ENCODE data around the gene BMPR1A.
"Not testable (repeated sequence)": the region's sequence is repeated elsewhere in the genome, so short reads cannot be mapped to it uniquely, and the experiment has no call there.

The BMPR1A gene

DNA sequence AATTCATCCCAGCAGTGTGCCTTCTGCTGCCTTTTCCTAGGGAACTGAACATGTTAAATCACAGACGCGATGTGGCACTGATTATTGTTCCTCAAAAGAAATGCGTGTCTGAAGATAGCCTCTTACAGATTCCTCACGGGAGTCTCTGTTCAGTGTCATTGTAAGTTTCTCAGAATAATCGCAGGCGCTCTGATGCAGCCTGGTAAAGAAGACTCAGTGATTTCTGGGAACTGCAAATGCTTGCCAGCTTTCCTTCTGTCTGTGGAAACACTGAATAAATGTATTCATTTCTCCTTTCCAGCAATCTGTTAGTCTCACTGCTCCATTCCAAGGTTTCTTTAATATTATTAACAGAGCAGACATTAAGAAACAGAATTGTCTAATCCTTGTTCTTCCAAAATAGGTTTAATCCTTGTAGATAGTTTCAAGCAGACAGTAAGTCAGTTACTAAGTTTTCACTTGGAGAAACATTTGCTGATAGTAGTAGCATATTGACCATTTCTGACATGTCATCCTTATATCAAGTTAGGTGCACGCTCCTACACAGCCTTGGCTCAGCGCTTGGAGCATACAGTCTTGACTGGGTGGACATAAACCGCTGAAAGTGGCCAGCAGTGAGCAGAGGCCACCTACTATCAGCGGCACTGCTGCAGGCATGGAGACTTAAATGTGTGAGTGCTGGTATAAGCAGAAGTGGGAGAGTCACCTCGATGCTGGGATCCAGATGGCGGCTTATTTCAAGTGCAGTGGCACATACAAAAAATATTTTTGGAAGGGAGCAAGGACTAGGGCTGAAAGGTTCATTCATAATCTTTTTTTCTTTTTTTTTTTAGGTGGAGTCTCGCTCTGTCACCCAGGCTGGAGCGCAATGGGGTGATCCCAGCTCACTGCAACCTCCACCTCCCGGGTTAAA is 173.3 kb downstream of the BMPR1A start:
- no peak overlapping the region for H3K27ac Mint-ChIP-seq
- H3K9me3 Mint-ChIP-seq = no peaks in the 10 kb centered on the region

DNA sequence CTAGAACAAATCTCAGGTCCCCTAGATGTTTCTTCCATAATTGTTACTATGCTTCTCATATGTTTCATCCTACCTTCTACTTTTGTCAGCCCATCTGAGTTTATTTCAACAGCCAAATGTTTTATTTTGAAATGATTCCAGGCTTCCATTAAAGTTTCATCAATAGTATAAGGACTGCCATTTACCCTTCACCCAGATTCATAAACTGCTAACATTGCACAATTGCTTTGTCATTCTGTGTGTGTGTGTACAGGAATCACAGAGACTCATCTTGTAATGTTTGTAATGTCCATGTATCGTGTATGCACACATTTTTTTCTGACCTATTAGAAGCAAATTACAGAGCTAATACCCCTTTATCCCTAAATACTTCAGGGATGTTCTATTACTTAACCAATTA is 175.5 kb downstream of the BMPR1A start:
- Mint-ChIP-seq H3K36me3 (ENCODE audit: low read depth) (no peaks in the 10 kb centered on the region), H3K4me1 (ENCODE audit: low read depth) (peaks cover 9% of the 10 kb centered on the region), H3K27ac (no peak overlapping the region), H3K27me3 (no peaks in the 10 kb centered on the region), H3K9me3 (no peaks in the 10 kb centered on the region), H3K4me3 (no peak overlapping the region)

More for the DNA sequence above, 173.3 kb downstream of the BMPR1A start:
- Mint-ChIP-seq H3K4me3 (no peak overlapping the region), H3K27me3 (no peaks in the 10 kb centered on the region), H3K4me1 (ENCODE audit: low read depth) (peaks cover 9% of the 10 kb centered on the region), H3K36me3 (ENCODE audit: low read depth) (no peaks in the 10 kb centered on the region)

DNA sequence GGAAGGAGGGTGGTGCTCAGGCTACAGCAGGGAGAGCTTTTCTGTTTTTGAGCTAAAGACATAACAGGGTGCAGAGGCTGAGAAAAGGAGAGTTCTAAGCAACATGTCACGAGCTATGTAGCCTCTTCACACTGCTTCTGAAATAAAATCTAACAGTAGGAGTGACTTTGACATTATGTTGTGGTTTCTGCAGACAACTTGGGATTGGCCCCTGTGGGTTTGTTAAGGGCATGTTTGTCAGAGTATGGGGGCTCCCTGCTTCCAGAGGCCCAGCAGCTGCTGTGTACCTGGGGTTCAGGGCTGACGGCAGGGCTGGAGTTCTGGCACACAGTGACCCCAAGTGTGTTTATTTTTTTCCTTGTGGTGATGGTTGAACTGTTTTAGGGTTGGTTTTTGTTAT is 176.3 kb downstream of the BMPR1A start:
- peaks cover 9% of the 10 kb centered on the region for H3K4me1 Mint-ChIP-seq (ENCODE audit: low read depth)
- no peaks in the 10 kb centered on the region for H3K36me3 Mint-ChIP-seq (ENCODE audit: low read depth)
- no peaks in the 10 kb centered on the region for H3K9me3 Mint-ChIP-seq
- H3K27me3 Mint-ChIP-seq = no peaks in the 10 kb centered on the region
- peak overlapping the region; percentile 61 for H3K27ac Mint-ChIP-seq
- no peak overlapping the region for H3K4me3 Mint-ChIP-seq

DNA sequence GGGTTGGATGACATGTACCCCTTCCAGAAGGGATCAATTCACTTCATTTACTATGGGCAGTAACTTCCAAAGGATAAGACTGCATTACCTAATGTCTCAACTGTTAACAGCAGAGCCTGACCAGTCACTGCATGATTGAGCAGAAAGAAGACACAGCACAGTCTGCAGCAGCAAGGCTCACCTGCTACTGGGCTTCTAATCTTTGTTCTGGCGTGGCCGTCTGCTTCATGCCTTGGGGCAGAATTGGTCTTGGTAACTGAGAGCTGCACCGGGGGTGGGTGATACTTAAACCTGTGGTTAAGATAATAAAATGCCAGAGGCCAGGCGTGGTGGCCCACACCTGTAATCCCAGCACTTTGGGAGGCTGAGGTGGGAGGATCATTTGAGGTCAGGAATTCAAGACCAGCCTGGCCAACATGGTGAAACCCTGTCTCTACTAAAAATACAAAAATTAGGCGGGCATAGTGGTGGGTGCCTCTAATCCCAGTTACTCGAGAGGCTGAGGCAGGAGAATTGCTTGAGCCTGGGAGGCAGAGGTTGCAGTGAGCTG is 177.8 kb downstream of the BMPR1A start:
- not testable (repeated sequence) for H3K4me1 Mint-ChIP-seq (ENCODE audit: low read depth); H3K9me3 Mint-ChIP-seq; H3K4me3 Mint-ChIP-seq; H3K27me3 Mint-ChIP-seq; H3K36me3 Mint-ChIP-seq (ENCODE audit: low read depth); H3K27ac Mint-ChIP-seq

DNA sequence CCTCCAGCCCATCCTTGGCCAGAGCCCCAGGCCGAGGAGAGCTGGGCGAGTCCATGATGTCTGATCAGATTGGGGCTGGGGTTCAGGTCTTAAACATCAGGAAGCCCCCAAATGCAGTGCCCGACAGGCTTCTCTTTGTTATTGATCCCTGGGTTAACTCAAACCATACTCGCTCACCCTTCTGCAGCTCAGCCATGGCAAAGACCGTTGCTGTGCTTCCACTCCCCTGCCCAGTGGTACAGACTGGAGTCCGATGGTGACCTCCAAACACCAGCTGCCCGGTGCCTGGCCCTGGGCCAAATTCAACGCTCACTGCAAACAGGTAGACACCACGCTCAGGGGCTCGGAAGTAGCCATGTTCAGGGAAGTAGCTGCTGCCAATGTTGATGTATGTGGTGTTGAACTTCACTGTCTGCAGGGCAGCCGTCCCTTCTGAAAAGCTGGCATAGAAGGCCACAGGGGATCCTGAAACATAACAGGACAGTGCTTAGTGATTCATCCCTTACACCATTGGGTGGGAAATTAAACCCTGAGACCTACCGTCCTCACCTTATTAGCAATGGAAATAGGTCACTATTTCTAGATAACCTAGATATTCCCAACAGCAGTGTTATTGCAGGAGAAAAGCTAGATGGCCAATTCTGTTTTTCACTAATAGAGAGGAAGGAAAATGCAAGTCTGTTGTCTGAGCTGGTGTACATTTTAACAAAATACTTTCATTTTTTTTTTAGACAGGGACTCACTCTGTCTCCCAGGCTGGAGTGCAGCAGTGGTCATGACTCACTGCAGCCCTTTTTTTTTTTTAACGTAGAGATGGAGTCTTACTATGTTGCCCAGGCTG is 180.5 kb downstream of the BMPR1A start:
- H3K27me3 Mint-ChIP-seq = no peaks in the 10 kb centered on the region
- peaks cover 9% of the 10 kb centered on the region for H3K4me1 Mint-ChIP-seq (ENCODE audit: low read depth)
- H3K27ac Mint-ChIP-seq = no peak overlapping the region
- H3K36me3 Mint-ChIP-seq (ENCODE audit: low read depth) = no peaks in the 10 kb centered on the region
- H3K4me3 Mint-ChIP-seq = no peak overlapping the region
- no peaks in the 10 kb centered on the region for H3K9me3 Mint-ChIP-seq

DNA sequence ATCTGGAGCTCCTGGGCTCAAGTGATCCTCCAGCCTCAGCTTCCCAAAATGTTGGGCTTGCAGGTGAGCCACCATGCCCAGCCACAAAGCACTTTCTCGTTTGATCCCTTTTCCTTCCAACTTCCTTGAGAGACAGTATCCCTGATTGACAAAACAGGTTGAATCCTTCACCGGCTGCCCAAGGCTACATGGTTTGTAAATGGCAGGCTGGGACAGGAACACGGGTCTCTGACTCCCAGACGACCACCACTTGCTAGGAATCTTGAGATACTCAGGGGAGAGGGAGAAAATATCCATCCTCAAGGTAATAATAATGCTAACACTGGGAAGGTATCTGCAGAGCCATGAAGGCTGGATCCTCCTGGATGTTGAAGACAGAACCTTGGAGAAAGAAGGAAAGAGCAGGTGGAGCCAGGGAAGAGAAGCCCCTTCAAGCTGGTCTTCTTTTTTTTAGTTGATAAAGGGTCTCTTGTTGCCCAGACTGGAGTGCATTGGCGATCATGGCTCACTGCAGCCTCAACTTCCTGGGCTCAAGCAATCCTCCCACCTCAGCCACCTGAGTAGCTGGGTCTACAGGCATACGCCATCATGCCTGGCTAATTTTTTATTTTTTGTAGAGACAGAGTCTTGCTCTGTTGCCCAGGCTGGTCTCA is 181.2 kb downstream of the BMPR1A start:
- H3K36me3 Mint-ChIP-seq (ENCODE audit: low read depth) = no peaks in the 10 kb centered on the region
- H3K4me3 Mint-ChIP-seq = no peak overlapping the region
- H3K27ac Mint-ChIP-seq = no peak overlapping the region
- H3K4me1 Mint-ChIP-seq (ENCODE audit: low read depth) = peaks cover 6% of the 10 kb centered on the region
- no peaks in the 10 kb centered on the region for H3K9me3 Mint-ChIP-seq
- no peaks in the 10 kb centered on the region for H3K27me3 Mint-ChIP-seq

DNA sequence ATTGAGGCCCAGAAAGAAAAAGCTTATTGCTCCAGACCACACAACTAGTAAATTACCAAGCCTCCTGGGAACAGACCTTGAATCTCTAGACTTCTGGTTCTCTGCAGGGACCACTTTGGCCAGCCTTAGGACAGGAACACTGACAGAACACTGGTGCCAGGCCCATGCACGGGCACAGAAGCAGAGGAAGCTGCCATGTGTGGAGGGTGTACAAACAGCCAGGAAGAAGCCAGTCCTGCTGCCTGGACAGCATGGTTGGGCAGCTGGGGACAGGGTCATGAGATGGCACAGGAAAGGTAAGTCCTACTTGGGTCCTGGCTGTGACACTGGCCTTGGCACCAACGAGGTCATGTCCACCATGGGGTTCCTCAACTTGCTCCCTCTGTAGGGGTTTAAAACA is 181.8 kb downstream of the BMPR1A start:
- no peaks in the 10 kb centered on the region for H3K4me1 Mint-ChIP-seq (ENCODE audit: low read depth)
- H3K4me3 Mint-ChIP-seq = no peak overlapping the region
- H3K27ac Mint-ChIP-seq = no peak overlapping the region
- no peaks in the 10 kb centered on the region for H3K27me3 Mint-ChIP-seq
- no peaks in the 10 kb centered on the region for H3K36me3 Mint-ChIP-seq (ENCODE audit: low read depth)
- no peaks in the 10 kb centered on the region for H3K9me3 Mint-ChIP-seq

DNA sequence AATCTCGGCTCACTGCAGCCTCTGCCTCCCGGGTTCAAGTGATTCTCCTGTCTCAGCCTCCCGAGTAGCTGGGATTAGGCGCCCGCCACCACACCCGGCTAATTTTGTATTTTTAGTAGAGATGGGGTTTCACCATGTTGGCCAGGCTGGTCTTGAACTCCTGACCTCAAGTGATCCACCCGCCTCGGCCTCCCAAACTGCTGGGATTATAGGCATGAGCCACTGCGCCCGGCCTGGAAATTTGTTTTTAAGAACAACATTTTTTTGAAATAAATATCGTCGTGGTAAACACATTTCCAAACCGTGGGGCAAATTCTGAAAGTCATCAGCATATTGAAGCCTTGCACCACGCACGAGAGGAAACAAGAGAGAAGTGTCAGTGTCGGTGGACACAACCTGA is 183.7 kb downstream of the BMPR1A start:
- not testable (repeated sequence) for H3K9me3 Mint-ChIP-seq; H3K4me3 Mint-ChIP-seq; H3K27ac Mint-ChIP-seq; H3K36me3 Mint-ChIP-seq (ENCODE audit: low read depth); H3K27me3 Mint-ChIP-seq; H3K4me1 Mint-ChIP-seq (ENCODE audit: low read depth)

DNA sequence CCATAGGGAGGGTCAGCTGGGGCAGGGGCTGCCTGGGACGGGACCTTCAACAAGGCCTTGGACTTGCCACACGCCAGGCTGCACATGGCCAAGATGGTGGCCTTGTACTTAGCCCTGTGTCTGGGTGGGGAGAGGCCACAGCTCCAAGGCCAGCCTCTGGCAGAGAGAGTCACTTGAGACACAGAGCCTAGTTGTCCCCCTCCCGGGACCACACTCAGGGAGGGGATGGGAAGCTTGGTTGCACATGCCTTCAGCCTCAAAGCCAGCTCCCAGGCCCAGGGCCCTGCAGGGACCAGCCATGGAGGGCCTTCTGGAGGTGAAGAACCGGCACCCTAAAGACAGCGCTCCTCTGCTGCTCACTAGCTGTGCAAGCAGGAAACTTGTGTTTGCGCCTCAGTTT is 184.3 kb downstream of the BMPR1A start:
- Mint-ChIP-seq H3K4me3 (no peak overlapping the region), H3K4me1 (ENCODE audit: low read depth) (no peaks in the 10 kb centered on the region), H3K36me3 (ENCODE audit: low read depth) (no peaks in the 10 kb centered on the region), H3K27ac (no peak overlapping the region), H3K27me3 (no peaks in the 10 kb centered on the region), H3K9me3 (no peaks in the 10 kb centered on the region)

DNA sequence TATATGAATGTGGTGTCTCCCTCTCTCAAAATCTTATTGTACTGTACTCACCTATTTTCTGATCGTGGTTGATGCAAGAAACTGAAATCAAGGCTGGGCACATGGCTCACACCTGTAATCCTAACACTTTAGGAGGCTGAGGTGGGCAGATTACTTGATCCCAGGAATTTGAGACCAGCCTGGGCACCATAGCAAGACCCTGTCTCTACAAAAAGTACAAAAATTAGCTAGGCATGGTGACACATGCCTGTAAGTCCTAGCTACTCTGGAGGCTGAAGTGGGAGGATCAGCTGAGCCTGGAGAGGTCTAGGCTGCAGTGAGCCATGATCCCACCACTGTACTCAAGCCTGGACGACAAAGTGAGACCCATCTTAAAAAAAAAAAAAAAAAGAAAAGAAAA is 185.0 kb downstream of the BMPR1A start:
- no peaks in the 10 kb centered on the region for H3K27me3 Mint-ChIP-seq
- no peak overlapping the region for H3K4me3 Mint-ChIP-seq
- H3K4me1 Mint-ChIP-seq (ENCODE audit: low read depth) = no peaks in the 10 kb centered on the region
- no peaks in the 10 kb centered on the region for H3K9me3 Mint-ChIP-seq
- no peaks in the 10 kb centered on the region for H3K36me3 Mint-ChIP-seq (ENCODE audit: low read depth)
- H3K27ac Mint-ChIP-seq = no peak overlapping the region

DNA sequence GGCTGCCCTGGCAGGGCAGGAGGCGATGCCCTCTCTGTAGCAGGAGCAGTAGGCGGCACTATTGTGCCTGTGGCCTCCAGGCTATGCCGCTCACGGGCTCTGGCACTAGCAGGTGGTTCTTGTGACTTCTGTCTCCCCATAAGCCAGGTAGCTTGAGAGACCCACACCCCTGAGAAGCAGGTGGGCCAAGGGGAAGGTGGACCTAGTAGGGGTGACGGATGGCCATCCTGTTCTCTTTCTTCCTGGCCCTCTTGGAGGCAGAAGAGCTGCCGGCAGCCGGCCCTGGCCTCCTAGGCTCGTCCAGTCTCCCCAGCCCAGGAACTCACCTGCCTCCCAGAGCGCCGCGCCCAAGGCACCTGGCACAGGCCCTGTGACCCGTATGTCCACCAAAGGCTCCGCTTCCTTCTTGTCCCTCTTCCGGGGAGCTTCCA is 185.6 kb downstream of the BMPR1A start:
- H3K27me3 Mint-ChIP-seq = no peaks in the 10 kb centered on the region
- no peaks in the 10 kb centered on the region for H3K4me1 Mint-ChIP-seq (ENCODE audit: low read depth)
- H3K27ac Mint-ChIP-seq = no peak overlapping the region
- no peaks in the 10 kb centered on the region for H3K36me3 Mint-ChIP-seq (ENCODE audit: low read depth)
- no peak overlapping the region for H3K4me3 Mint-ChIP-seq
- no peaks in the 10 kb centered on the region for H3K9me3 Mint-ChIP-seq

DNA sequence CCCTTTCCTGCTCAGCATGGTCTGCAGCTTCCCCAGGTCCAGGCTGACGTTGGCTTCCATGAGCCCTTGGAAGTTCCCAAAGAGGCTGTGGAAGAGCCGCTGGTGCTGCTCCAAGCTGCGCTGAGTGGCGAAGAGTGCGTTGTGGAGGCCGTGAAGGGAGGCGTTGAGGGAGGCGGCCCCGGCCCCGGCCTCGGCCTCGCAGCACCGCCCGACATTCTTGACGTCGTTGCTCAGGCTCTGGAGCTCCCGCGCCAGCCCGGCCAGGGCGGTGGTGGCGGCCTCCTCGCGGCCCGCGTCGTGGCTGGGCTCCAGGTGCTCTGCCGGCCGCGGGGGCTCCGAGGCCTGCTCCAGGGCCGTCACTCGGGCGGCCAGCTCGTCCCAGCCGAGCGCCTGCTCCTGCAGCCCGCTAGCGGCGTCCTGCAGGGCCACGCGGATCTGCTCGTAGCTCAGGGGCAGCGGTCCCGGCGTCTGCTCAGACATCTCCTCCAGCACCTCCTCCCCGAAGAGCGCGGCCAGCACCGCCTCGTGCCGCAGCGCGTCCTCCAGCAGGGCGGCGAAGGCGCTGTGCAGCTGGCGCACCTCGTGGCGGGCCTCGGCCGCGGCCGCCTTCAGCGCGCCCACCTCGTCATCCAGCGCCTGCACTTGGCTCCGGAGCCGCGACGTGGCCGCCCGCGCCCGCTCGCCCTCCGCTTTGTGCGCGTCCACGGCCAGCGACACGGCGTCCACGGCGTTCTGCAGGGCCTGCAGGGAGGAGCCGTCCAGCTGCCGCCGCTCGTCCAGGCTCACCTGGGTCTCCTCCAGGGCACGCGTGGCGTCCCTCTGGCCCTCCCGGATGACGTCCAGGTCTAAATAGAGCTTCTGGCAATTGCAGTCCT is 186.3 kb downstream of the BMPR1A start:
- Mint-ChIP-seq H3K9me3 (no peaks in the 10 kb centered on the region), H3K27me3 (no peaks in the 10 kb centered on the region), H3K27ac (no peak overlapping the region), H3K4me1 (ENCODE audit: low read depth) (no peaks in the 10 kb centered on the region), H3K36me3 (ENCODE audit: low read depth) (no peaks in the 10 kb centered on the region), H3K4me3 (no peak overlapping the region)

DNA sequence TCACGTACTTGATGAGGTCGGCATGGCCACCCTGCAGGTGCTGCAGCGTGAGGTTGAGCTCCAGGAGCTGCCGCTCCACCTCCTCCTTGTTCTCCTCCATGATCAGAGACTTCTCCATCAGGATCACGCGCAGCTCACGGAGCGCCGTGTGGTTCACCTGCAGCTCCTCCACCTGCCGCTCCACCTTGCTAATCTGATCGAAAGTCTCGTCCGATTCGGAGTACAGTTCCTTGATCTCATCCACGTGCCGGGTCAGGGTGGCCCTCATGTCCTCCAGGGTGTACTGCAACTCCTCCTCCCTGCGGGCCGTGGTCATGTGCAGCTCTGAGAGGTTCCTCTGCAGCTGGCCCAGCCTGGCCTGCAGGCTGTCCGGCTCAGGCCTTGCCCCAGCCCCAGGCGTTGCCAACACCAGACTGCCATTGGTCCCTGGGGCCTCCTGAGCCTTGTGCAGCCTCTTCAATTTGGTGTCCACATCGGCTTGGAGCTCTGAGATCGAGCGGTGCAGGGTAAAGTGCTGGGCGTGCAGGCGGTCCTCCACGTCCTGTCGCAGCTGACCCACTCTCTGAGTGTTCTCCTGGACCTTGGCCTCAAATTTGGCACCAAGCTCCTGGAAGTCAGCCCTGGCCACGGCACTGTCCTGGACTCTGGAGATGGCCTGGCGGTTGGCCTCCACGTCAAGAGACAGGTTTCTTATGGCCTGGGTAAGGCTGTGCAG is 187.1 kb downstream of the BMPR1A start:
- H3K4me3 Mint-ChIP-seq = no peak overlapping the region
- H3K27ac Mint-ChIP-seq = no peak overlapping the region
- no peaks in the 10 kb centered on the region for H3K27me3 Mint-ChIP-seq
- no peaks in the 10 kb centered on the region for H3K4me1 Mint-ChIP-seq (ENCODE audit: low read depth)
- no peaks in the 10 kb centered on the region for H3K36me3 Mint-ChIP-seq (ENCODE audit: low read depth)
- no peaks in the 10 kb centered on the region for H3K9me3 Mint-ChIP-seq

DNA sequence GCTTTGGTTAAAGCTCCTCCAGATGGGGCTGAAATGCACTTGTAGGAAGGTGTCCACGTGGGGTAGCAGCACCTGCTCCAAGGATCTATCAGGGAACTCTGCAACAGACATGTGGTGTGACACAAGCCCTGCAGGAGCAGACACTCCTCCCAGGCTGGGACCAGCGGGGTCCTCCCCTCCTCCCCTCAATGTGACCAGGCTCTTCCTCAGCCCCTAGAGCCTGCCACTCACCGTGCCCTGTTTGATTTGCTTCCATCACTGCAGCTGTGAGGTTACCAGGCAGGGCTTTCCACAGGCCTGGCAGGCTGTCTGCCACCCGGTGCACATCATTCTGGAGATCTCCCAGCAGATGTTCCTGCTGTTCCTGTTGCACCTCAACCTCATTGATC is 187.6 kb downstream of the BMPR1A start:
- Mint-ChIP-seq H3K9me3 (no peaks in the 10 kb centered on the region), H3K27ac (no peak overlapping the region), H3K27me3 (no peaks in the 10 kb centered on the region), H3K36me3 (ENCODE audit: low read depth) (no peaks in the 10 kb centered on the region), H3K4me1 (ENCODE audit: low read depth) (no peaks in the 10 kb centered on the region), H3K4me3 (no peak overlapping the region)

Measured in stimulated activated naive CD8-positive, alpha-beta T cell treated with anti-CD3 and anti-CD28 coated beads, Interleukin-15, Interleukin-2, amounts not matched to agents 100 ng/mL and 50 ng/mL, for 24 hours (primary cell).